ENCODE data around the gene CFAP53.

DNA sequence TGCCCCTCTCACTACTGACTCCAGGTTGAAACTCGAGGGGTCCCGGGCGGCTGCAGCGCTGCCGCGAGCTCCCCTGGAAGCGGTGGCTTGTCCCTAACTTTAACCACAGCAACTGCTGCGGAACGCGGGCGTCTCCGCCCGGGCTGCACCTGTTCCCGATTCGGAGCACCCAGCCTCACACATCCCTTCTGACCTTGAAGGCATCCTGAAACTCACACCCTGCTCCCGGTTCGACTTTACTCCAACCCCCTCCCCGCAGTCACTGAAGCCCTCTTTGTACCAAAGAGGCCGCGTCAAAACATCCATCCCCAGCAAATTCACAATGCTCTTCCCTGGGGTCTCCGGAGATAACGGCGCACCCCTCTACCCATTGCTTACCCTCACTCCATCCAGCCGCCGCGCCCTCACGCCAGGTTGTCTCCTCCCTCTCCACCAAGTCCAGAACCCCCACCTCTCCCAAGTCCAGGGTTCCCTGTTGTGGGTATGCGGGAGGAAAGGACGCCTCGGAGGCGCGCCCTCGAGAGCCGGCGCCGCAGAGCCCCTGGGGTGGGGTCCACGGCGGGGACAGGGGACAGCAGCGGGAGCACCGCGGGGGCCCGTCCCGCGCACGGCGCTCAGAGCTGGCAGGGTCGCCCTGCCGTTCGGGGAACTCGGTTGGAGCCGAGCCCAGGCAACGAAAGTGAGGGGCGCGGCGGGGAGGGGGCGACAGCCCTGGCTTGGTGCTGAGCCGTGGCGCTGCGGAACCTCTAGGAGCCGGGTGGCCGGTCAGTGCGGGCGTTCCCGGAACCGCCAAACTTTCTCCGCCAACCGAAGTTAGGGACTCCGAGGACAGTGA, 72.3 kb downstream of the CFAP53 start:
- TF ChIP-seq EZH2 (IDR thresholded peaks at IDR 0.05; ENCODE audit: insufficient read depth, poor library complexity, severe bottlenecking) (peak; percentile 51), EZH2phosphoT487 (IDR thresholded peaks at IDR 0.05; ENCODE audit: insufficient read depth, low read depth) (no peak)

Data from GM23248 (cell line).